GM10248 (cell line): ENCODE results near the gene LIMS2.

Source experiments
- CTCF ChIA-PET: fragments of 300-600 bp; sonication (Branson Sonifier 250); formaldehyde crosslinking; extraction: SDS; loops from one replicate; lab custom pipeline; 2021; ENCODE audit warnings: antibody characterized with exemption; lab: Yijun Ruan, JAX
- POLR2A ChIA-PET: fragments of 350-650 bp; sonication (Branson Sonifier 250); formaldehyde crosslinking; extraction: SDS; loops from one replicate; lab custom pipeline; 2020; ENCODE audit warnings: antibody characterized with exemption; lab: Yijun Ruan, JAX
- DNase-seq: peaks from one replicate; pipeline ENCODE4 v3.0.0; 2012; ENCODE audit errors: extremely low spot score
- TF ChIP-seq, protein P1 (sequence below): IDR thresholded peaks from 2 replicates; pipeline ENCODE4 v1.5.1; 2012; ENCODE audit warnings: mild to moderate bottlenecking, low read depth; ENCODE audit errors: extremely low read depth, missing control alignments, control extremely low read depth

The LIMS2 gene

GRCh38 chr2:127649100-127649611 is 26.2 kb downstream of the LIMS2 start:
- ChIA-PET CTCF (interaction anchor here (1.0 to 5.2 kb wide), 17 partner anchors 10 to 484 kb away, joined by 3 to 90 read pairs (median 5); partner anchors contain the start of gene LIMS2), POLR2A (interaction anchor here (1.1 kb wide), 1 partner anchor 57 kb away, joined by 3 read pairs; no protein-coding TSS in a partner anchor)
- DNase-seq, result no peak
- TF ChIP-seq, protein P1, sequence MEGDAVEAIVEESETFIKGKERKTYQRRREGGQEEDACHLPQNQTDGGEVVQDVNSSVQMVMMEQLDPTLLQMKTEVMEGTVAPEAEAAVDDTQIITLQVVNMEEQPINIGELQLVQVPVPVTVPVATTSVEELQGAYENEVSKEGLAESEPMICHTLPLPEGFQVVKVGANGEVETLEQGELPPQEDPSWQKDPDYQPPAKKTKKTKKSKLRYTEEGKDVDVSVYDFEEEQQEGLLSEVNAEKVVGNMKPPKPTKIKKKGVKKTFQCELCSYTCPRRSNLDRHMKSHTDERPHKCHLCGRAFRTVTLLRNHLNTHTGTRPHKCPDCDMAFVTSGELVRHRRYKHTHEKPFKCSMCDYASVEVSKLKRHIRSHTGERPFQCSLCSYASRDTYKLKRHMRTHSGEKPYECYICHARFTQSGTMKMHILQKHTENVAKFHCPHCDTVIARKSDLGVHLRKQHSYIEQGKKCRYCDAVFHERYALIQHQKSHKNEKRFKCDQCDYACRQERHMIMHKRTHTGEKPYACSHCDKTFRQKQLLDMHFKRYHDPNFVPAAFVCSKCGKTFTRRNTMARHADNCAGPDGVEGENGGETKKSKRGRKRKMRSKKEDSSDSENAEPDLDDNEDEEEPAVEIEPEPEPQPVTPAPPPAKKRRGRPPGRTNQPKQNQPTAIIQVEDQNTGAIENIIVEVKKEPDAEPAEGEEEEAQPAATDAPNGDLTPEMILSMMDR, result no peak

DNA sequence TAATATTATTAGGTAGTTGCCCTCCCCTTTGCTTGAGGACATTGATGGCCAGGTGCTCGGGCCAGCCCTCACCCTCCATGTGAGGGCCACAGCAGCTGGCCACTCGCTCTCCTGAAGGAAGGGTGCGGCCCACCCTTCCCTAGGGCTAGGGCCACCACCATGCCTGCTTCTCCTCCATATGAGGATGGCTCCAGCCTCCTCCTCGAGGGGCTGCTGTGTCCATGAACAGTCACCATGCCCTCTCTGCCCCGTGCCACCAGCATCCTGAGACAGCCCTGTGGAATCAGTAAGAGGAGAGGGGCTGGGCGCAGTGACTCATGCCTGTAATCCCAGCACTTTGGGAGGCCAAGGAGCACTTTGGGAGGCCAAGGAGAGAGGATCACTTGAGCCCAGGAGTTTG is 27.0 kb downstream of the LIMS2 start:
- TF ChIP-seq, protein P1, result no peak
- ChIA-PET POLR2A (no interaction called here), CTCF (interaction anchor here (1.4 to 5.2 kb wide), 3 partner anchors 19 to 57 kb away, joined by 3 to 90 read pairs (median 3); no protein-coding TSS in a partner anchor)
- DNase-seq, result no peak

- DNase-seq, result no peak
- POLR2A ChIA-PET, result no interaction called here
Measured at GRCh38 chr2:127647242-127648190, 27.8 kb downstream of the LIMS2 start.

DNA sequence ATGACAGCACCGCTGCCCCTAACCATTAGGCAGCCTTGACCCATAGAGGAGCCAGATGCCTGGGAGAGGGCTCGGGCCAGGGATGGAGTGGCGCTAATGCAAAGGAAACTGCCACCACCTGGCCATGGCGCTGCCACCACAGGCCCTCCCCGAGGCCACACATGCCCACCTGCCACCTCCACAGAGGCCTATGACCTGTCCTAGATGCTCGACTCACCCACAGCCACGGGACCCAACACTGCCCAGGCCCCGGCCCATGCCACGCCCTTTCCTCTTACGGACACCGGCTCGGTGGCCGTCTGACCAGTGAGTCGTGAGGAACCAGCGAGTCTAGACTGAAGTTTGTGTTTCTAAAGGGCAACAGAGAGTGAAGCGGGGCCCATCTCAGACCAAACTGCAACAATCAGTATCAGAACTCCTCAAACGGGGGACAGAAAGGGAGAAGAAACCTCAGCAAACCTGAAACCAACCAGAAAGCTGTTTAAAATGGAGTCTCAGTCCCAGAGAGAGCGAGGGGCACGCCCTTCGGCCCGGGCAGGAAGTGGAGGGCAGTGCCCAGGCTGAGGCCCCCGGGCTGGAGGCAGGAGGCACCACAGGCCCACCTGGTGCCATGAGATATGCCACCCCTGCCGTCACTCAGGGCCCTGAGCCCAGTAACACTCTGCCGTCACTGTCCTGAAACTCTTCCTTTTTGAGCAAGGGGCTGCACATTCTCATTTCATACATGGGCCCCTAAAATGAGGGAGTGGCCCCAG is 28.7 kb downstream of the LIMS2 start:
- ChIA-PET POLR2A (no interaction called here), CTCF (interaction anchor here (5.2 kb wide), 1 partner anchor 56 kb away, joined by 90 read pairs; no protein-coding TSS in a partner anchor)
- no peak for DNase-seq
- TF ChIP-seq, protein P1, result no peak

More at GRCh38 chr2:127647242-127648190, 27.8 kb downstream of the LIMS2 start:
- CTCF ChIA-PET, result interaction anchor here (1.4 to 5.2 kb wide), 3 partner anchors 20 to 57 kb away, joined by 3 to 90 read pairs (median 3); no protein-coding TSS in a partner anchor
- TF ChIP-seq, protein P1, result no peak

GRCh38 chr2:127645395-127646291 is 29.7 kb downstream of the LIMS2 start, which contains the start of gene GPR17:
Gene GPR17 (plus strand): TSS chr2:127646153. CDS start chr2:127650736, 4,583 bp downstream.
- POLR2A ChIA-PET, result no interaction called here
- CTCF ChIA-PET, result interaction anchor here (0.9 kb wide), 1 partner anchor 55 kb away, joined by 3 read pairs; no protein-coding TSS in a partner anchor
- TF ChIP-seq, protein P1, result no peak
- no peak for DNase-seq
